GM12878 (cell line): ENCODE measurements around the gene IFNA8. TPM values are rescaled to one million over a fixed set of nuclear protein-coding genes. Genes with fewer than 3 reads are reported as not detected.

Source experiments
- ATAC-seq: fragments of 200-7000 bp; cut with Tn5 transposase; 3 replicates; pipeline ENCODE4 v1.9.1; 2020; ENCODE audit warnings: mild to moderate bottlenecking, moderate library complexity
- BruUV-seq: library from RNA; stranded (reverse); fragments of 400-500 nt; replicated peaks from 2 replicates; lab custom pipeline; 2021; lab: Mats Ljungman, UMichigan
- CTCF ChIA-PET: fragments of 300-600 bp; sonication (Branson Sonifier 250); formaldehyde crosslinking; extraction: SDS; loops from one replicate; lab custom pipeline; 2021; ENCODE audit warnings: inconsistent platforms; lab: Yijun Ruan, JAX
- POLR2A ChIA-PET: fragments of 350-600 bp; formaldehyde crosslinking; extraction: SDS; loops from one replicate; lab custom pipeline; 2021; ENCODE audit warnings: inconsistent platforms; lab: Charles Lee
- RAD21 ChIA-PET: fragments of 300-600 bp; sonication (Branson Sonifier 250); formaldehyde crosslinking; loops from one replicate; lab custom pipeline; 2023; ENCODE audit warnings: antibody characterized with exemption; ENCODE audit not compliant: unreplicated experiment; lab: Charles Lee
- SMC1A ChIA-PET: fragments of 300-600 bp; sonication (Branson Sonifier 250); formaldehyde crosslinking; loops from one replicate; lab custom pipeline; 2023; ENCODE audit not compliant: unreplicated experiment, uncharacterized antibody; lab: Charles Lee
- DNase-seq: peaks from one replicate; pipeline ENCODE4 v3.0.0-alpha.2; 2011; ENCODE audit warnings: low read depth, low spot score
- FAIRE-seq: peaks from 3 replicates; lab custom pipeline; 2011; peaks lifted over from hg19 to GRCh38; lab: Jason Lieb, UNC
- H2AFZ ChIP-seq: 2 replicates; pipeline ENCODE4 v1.6.0; 2011; ENCODE audit warnings: low read depth, low read length, control low read depth; ENCODE audit not compliant: control insufficient read depth
- H3K27ac ChIP-seq: 2 replicates; pipeline ENCODE4 v1.5.1; 2011; ENCODE audit warnings: control low read depth; ENCODE audit not compliant: control insufficient read depth, insufficient read depth
- H3K27me3 ChIP-seq, 2 experiments: replicated peaks in 1 of 2; 2 replicates each; pipeline versions ENCODE4 v1.6.0 to v1.6.1; 2011; ENCODE audit warnings: low read length in 1 of 2; ENCODE audit not compliant: control insufficient read depth in 2 of 2, insufficient read depth in 2 of 2
- H3K36me3 ChIP-seq, 2 experiments: 2 replicates each; pipeline ENCODE4 v1.5.1; 2011; ENCODE audit warnings: low read length in 1 of 2; ENCODE audit not compliant: control insufficient read depth in 2 of 2, insufficient read depth in 2 of 2
- H3K4me1 ChIP-seq: 2 replicates; pipeline ENCODE4 v1.6.1; 2011; ENCODE audit warnings: mild to moderate bottlenecking, low read length, moderate library complexity, mixed read lengths; ENCODE audit not compliant: control insufficient read depth, insufficient read depth
- H3K4me2 ChIP-seq: 2 replicates; pipeline ENCODE4 v1.6.0; 2011; ENCODE audit warnings: control low read depth; ENCODE audit not compliant: control insufficient read depth, insufficient read depth
- H3K4me3 ChIP-seq: fragments of 200-600 bp; sonication (generic); 2 replicates; pipeline ENCODE4 v1.5.1; 2016
- H3K79me2 ChIP-seq: 2 replicates; pipeline ENCODE4 v1.6.0; 2011; ENCODE audit warnings: low read length; ENCODE audit not compliant: control insufficient read depth, insufficient read depth
- H3K9ac ChIP-seq: 2 replicates; pipeline ENCODE4 v1.8.0; 2011; ENCODE audit warnings: low read length, control low read depth, mixed read lengths; ENCODE audit not compliant: control insufficient read depth, insufficient read depth
- H3K9me3 ChIP-seq: replicated peaks from 3 replicates; pipeline ENCODE4 v1.5.1; 2011; ENCODE audit warnings: mild to moderate bottlenecking, low read length; ENCODE audit not compliant: control insufficient read depth, insufficient read depth
- H4K20me1 ChIP-seq: 2 replicates; pipeline ENCODE4 v1.6.0; 2011; ENCODE audit not compliant: control insufficient read depth, insufficient read depth
- BHLHE40 ChIP-seq, 2 experiments: fragments of 450-650 bp in 1 of 2; IDR thresholded peaks; 2 replicates each; pipeline ENCODE4 v1.6.1; 2011 to 2017; ENCODE audit warnings: low read depth in 2 of 2, borderline replicate concordance in 1 of 2, improper control_type of control experiment in 1 of 2, low read length in 1 of 2, mild to moderate bottlenecking in 1 of 2
- BMI1 ChIP-seq: fragments of 450-650 bp; IDR thresholded peaks from 2 replicates; pipeline ENCODE4 v1.6.1; 2016; ENCODE audit warnings: mild to moderate bottlenecking, moderate library complexity, borderline replicate concordance
- CBX5 ChIP-seq: sonication (generic); IDR thresholded peaks from 2 replicates; pipeline ENCODE4 v1.6.1; 2016; ENCODE audit warnings: low read depth, moderate library complexity, mild to moderate bottlenecking, inconsistent platforms
- GATAD2B ChIP-seq: fragments of 450-650 bp; conservative IDR thresholded peaks from 2 replicates; pipeline ENCODE4 v1.6.1; 2017; ENCODE audit warnings: low read depth, mild to moderate bottlenecking, moderate library complexity
- IKZF2 ChIP-seq, 2 experiments: fragments of 450-650 bp; IDR thresholded peaks; 2 replicates each; pipeline ENCODE4 v1.6.1; 2017; ENCODE audit warnings: mild to moderate bottlenecking in 2 of 2, moderate library complexity in 2 of 2
- IRF4 ChIP-seq: IDR thresholded peaks from 2 replicates; pipeline ENCODE4 v1.6.1; 2011; ENCODE audit warnings: low read depth, low read length
- KAT2A ChIP-seq: conservative IDR thresholded peaks from 2 replicates; pipeline ENCODE4 v1.6.1; 2011; ENCODE audit warnings: low read depth, low read length; ENCODE audit not compliant: control insufficient read depth
- MYC ChIP-seq: IDR thresholded peaks from 2 replicates; pipeline ENCODE4 v1.6.1; 2011; ENCODE audit warnings: mild to moderate bottlenecking, low read length, moderate library complexity, inconsistent platforms; ENCODE audit not compliant: insufficient read depth, insufficient replicate concordance, insufficient read length, severe bottlenecking
- NBN ChIP-seq: fragments of 450-650 bp; IDR thresholded peaks from 2 replicates; pipeline ENCODE4 v1.6.1; 2016
- RAD21 ChIP-seq: IDR thresholded peaks from 2 replicates; pipeline ENCODE4 v1.6.1; 2011; ENCODE audit warnings: mild to moderate bottlenecking, low read depth, low read length, moderate library complexity; ENCODE audit not compliant: insufficient read depth
- SMAD5 ChIP-seq: IDR thresholded peaks from 2 replicates; pipeline ENCODE4 v1.6.1; 2016; ENCODE audit warnings: antibody characterized with exemption, low read depth
- SMARCA5 ChIP-seq: fragments of 450-650 bp; IDR thresholded peaks from 2 replicates; pipeline ENCODE4 v1.6.1; 2017; ENCODE audit warnings: mild to moderate bottlenecking
- STAT1 ChIP-seq: fragments of 450-650 bp; conservative IDR thresholded peaks from 2 replicates; pipeline ENCODE4 v1.6.1; 2014; ENCODE audit warnings: antibody characterized with exemption, mild to moderate bottlenecking
- TCF3 ChIP-seq: IDR thresholded peaks from 2 replicates; pipeline ENCODE4 v1.6.1; 2012; ENCODE audit warnings: low read depth, mild to moderate bottlenecking, low read length, borderline replicate concordance; ENCODE audit not compliant: insufficient read depth
- YY1 ChIP-seq: IDR thresholded peaks from 2 replicates; pipeline ENCODE4 v1.6.1; 2011; ENCODE audit warnings: low read depth, mild to moderate bottlenecking, low read length
- WGBS: methylation state at CpG from one replicate; pipeline ENCODE4 v1.1.6; 2016; ENCODE audit warnings: low lambda C conversion rate; ENCODE audit not compliant: insufficient replicate concordance, insufficient coverage; ENCODE audit errors: missing lambda C conversion rate; 5-methylcytosine and 5-hydroxymethylcytosine counted together
- in situ Hi-C: fragments of 300-500 bp; cut with MboI; formaldehyde crosslinking; loops from 9 replicates; pipeline ENCODE4 v1.14.3; 2018; ENCODE audit warnings: mixed read lengths
- intact Hi-C: fragments of 100-400 bp; cut with micrococcal nuclease; formaldehyde crosslinking; loops from one replicate; pipeline ENCODE4 v1.14.2; 2022; ENCODE audit not compliant: unreplicated experiment
- polyA plus RNA-seq, 11 experiments: library from polyadenylated mRNA; depleted of rRNA in 4 of 11; unstranded in 6 of 11; stranded (reverse) in 5 of 11; fragments of >200 nt; fragmentation: Nextera tagmentation in 4 of 11; fragmentation: Illumina TruSeq in 1 of 11; extraction: Ambion mirVana in 4 of 11; extraction: Trizol in 1 of 11; gene quantifications; 1 replicate in 1 of 11; 2 replicates in 10 of 11; pipeline versions ENCODE4 v1.2.1 to v1.2.3, GENCODE V29; 2011 to 2016; ENCODE audit warnings: inconsistent platforms in 2 of 11, missing spikeins in 2 of 11, low read depth in 1 of 11
- total RNA-seq, 4 experiments: library from RNA; depleted of rRNA in 3 of 4; stranded (reverse); fragments of >200 nt in 3 of 4; fragmentation: Illumina TruSeq in 1 of 4; extraction: Trizol in 1 of 4; gene quantifications; 2 replicates each; pipeline versions ENCODE4 v1.2.1 to v1.2.3, GENCODE V29; 2013 to 2021
- TF ChIP-seq, protein P1 (sequence below): fragments of 450-650 bp; IDR thresholded peaks from 2 replicates; pipeline ENCODE4 v1.6.1; 2017; ENCODE audit warnings: mild to moderate bottlenecking, moderate library complexity
- TF ChIP-seq, protein P2 (sequence below): fragments of 450-650 bp; IDR thresholded peaks from 2 replicates; pipeline ENCODE4 v1.6.1; 2017; ENCODE audit warnings: borderline replicate concordance

Gene IFNA8
- total and polyA plus RNA-seq, 10 of the 15 experiments (the other 5 are each of a cell fraction or from before 2014, with no cell fraction given), result not detected

DNA sequence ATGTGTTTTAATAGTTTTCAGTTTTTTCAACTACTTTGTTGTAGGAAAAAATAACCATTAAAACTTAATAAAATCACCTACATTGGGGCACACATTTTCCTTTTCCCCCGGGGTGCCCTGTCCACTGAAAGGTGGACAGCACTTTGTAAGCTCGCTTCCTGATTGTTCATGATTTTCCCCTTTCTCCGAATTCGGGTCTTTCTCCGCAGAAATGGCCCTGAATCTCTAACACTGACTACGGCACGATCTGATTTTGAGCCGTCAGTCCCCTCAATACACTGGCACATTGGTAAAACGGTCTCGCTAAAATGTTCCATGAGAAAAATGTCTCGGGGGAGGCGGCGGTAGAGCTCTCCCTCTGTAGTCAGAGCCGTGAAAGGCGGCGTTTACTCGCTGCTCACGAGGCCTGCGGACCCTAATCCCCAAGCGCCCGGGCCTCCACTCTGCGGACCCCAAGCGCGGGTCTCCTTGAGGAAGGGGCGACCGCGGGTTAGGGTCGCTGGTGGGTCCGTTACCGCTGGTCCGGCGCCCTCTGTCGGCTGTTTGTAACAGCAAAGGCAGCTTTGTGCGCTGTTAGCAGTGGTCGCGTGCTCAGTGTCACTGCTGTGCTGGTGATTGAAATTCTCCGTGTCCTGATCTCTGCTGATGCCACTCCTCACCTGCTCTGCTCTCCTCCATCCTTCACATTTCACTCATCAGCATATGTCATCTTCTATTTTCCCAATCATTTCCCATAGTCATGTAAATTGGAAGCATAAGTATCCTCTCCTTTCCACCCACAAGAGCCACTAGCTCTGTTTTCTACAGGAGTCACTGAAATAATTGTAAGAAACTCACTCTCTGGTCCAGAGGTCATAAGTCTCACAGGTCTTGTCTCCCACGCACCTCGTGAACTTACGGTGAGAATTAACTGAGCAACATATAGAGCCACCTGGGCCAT, 12.9 kb upstream of the IFNA8 start:
- peak overlapping the region; percentile 48 for H3K9ac ChIP-seq
- BruUV-seq, result no TSS peak
- peak overlapping the region; percentile 90 for H2AFZ ChIP-seq
- CTCF ChIA-PET, result interaction anchor here (0.6 to 10.0 kb wide), 37 partner anchors 9 to 1459 kb away, joined by 3 to 256 read pairs (median 4); partner anchors contain the start of genes IFNA2 and KLHL9
- intact Hi-C loops, result loop anchor here (1.0 kb wide), 1 partner anchor 70 kb away; no protein-coding TSS in a partner anchor
- WGBS, result 25% methylated on average over 40 of the region's 40 CpGs
- POLR2A ChIA-PET, result interaction anchor here (0.7 to 1.3 kb wide), 2 partner anchors 61 to 67 kb away, joined by 3 to 7 read pairs; partner anchors contain the start of gene KLHL9
- no peaks in the 10 kb centered on the region for H3K36me3 ChIP-seq
- peaks cover 3% of the 10 kb centered on the region; the same call in 1 of the 2 replicates for H3K4me1 ChIP-seq
- RAD21 ChIA-PET, result interaction anchor here (0.6 to 3.9 kb wide), 17 partner anchors 11 to 143 kb away, joined by 3 to 86 read pairs (median 4); partner anchors contain the start of genes IFNA2 and KLHL9
- H3K4me3 ChIP-seq, result peak overlapping the region; percentile 68
- no peaks in the 10 kb centered on the region for H3K9me3 ChIP-seq
- H4K20me1 ChIP-seq, result no peaks in the 10 kb centered on the region
- H3K27ac ChIP-seq, result no peak overlapping the region
- peak overlapping the region; percentile 89 for H3K4me2 ChIP-seq
- FAIRE-seq (peak; percentile 85), DNase-seq (no peak), ATAC-seq (peak; percentile 82)
- SMC1A ChIA-PET, result interaction anchor here (0.7 to 10.4 kb wide), 22 partner anchors 9 to 364 kb away, joined by 3 to 205 read pairs (median 4); partner anchors contain the start of genes HACD4, IFNA2 and KLHL9
- in situ Hi-C loops, result no loop called here
- no peaks in the 10 kb centered on the region for H3K27me3 ChIP-seq
- H3K79me2 ChIP-seq, result no peaks in the 10 kb centered on the region
- TF ChIP-seq IKZF2 (IDR thresholded peaks at IDR 0.05) (peak in 1 of 2 experiments; percentile 32; a peak in 1 of 4 replicates), SMARCA5 (peak; percentile 89), NBN (0 out of 2 replicates have a peak, but pooled peaks have one; percentile 42), CBX5 (no peak), RAD21 (peak; percentile 57), MYC (no peak), GATAD2B (peak; percentile 96), YY1 (peak; percentile 46), SMAD5 (no peak), BHLHE40 (IDR thresholded peaks at IDR 0.05; ENCODE audit: borderline replicate concordance in 1 of 2, low read depth in 2 of 2, low read length in 1 of 2) (peak; percentile 79 to 88; a peak in 3 of 4 replicates), STAT1 (no peak), KAT2A (no peak), IRF4 (0 out of 2 replicates have a peak, but pooled peaks have one; percentile 26), TCF3 (no peak), BMI1 (peak; percentile 39; the same call in 1 of the 2 replicates)
- TF ChIP-seq, protein P1, sequence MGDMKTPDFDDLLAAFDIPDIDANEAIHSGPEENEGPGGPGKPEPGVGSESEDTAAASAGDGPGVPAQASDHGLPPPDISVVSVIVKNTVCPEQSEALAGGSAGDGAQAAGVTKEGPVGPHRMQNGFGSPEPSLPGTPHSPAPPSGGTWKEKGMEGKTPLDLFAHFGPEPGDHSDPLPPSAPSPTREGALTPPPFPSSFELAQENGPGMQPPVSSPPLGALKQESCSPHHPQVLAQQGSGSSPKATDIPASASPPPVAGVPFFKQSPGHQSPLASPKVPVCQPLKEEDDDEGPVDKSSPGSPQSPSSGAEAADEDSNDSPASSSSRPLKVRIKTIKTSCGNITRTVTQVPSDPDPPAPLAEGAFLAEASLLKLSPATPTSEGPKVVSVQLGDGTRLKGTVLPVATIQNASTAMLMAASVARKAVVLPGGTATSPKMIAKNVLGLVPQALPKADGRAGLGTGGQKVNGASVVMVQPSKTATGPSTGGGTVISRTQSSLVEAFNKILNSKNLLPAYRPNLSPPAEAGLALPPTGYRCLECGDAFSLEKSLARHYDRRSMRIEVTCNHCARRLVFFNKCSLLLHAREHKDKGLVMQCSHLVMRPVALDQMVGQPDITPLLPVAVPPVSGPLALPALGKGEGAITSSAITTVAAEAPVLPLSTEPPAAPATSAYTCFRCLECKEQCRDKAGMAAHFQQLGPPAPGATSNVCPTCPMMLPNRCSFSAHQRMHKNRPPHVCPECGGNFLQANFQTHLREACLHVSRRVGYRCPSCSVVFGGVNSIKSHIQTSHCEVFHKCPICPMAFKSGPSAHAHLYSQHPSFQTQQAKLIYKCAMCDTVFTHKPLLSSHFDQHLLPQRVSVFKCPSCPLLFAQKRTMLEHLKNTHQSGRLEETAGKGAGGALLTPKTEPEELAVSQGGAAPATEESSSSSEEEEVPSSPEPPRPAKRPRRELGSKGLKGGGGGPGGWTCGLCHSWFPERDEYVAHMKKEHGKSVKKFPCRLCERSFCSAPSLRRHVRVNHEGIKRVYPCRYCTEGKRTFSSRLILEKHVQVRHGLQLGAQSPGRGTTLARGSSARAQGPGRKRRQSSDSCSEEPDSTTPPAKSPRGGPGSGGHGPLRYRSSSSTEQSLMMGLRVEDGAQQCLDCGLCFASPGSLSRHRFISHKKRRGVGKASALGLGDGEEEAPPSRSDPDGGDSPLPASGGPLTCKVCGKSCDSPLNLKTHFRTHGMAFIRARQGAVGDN, result no peak
- TF ChIP-seq, protein P2, sequence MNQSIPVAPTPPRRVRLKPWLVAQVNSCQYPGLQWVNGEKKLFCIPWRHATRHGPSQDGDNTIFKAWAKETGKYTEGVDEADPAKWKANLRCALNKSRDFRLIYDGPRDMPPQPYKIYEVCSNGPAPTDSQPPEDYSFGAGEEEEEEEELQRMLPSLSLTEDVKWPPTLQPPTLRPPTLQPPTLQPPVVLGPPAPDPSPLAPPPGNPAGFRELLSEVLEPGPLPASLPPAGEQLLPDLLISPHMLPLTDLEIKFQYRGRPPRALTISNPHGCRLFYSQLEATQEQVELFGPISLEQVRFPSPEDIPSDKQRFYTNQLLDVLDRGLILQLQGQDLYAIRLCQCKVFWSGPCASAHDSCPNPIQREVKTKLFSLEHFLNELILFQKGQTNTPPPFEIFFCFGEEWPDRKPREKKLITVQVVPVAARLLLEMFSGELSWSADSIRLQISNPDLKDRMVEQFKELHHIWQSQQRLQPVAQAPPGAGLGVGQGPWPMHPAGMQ, result no peak
